COR-L47 (cell line): Measurements from ENCODE around the gene SLC47A2.
"Not testable (repeated sequence)": the region's sequence is repeated elsewhere in the genome, so short reads cannot be mapped to it uniquely, and the experiment has no call there.

Experiments used
- DNase-seq: peaks from one replicate; lab custom pipeline; 2025; lab: John Stamatoyannopoulos, UW

The SLC47A2 gene

GRCh38 chr17:19706791-19707727, 9.3 kb downstream of the SLC47A2 start:
- DNase-seq = no peak

GRCh38 chr17:19705771-19706770, 10.3 kb downstream of the SLC47A2 start:
- no peak for DNase-seq

- DNase-seq = no peak
These were observed 11.2 kb downstream of the SLC47A2 start for GRCh38 chr17:19705201-19705600.

GRCh38 chr17:19703828-19704613, 12.4 kb downstream of the SLC47A2 start:
- no peak for DNase-seq

- no peak for DNase-seq
These were observed 13.1 kb downstream of the SLC47A2 start for GRCh38 chr17:19703106-19703827.

GRCh38 chr17:19702217-19702641, 14.2 kb downstream of the SLC47A2 start:
- DNase-seq = no peak

GRCh38 chr17:19686400-19687090, 29.8 kb downstream of the SLC47A2 start:
- DNase-seq = no peak

- DNase-seq = not testable (repeated sequence)
These were observed 31.3 kb downstream of the SLC47A2 start for GRCh38 chr17:19684909-19685580.

- DNase-seq = no peak
These were observed 33.3 kb downstream of the SLC47A2 start for GRCh38 chr17:19683117-19683516.

GRCh38 chr17:19678581-19679453, 37.6 kb downstream of the SLC47A2 start:
- no peak for DNase-seq

- no peak for DNase-seq
These were observed 38.5 kb downstream of the SLC47A2 start for GRCh38 chr17:19677736-19678379.

- DNase-seq = no peak
These were observed 39.5 kb downstream of the SLC47A2 start for GRCh38 chr17:19676896-19677295.

GRCh38 chr17:19673623-19674022, 42.8 kb downstream of the SLC47A2 start:
- no peak for DNase-seq

- DNase-seq = no peak
These were observed 44.2 kb downstream of the SLC47A2 start for GRCh38 chr17:19672009-19672750.

- DNase-seq = no peak
These were observed 45.0 kb downstream of the SLC47A2 start for GRCh38 chr17:19671433-19671832.

GRCh38 chr17:19670908-19671307, 45.5 kb downstream of the SLC47A2 start:
- no peak for DNase-seq

- DNase-seq = not testable (repeated sequence)
These were observed 46.7 kb downstream of the SLC47A2 start for GRCh38 chr17:19669680-19670079.

GRCh38 chr17:19664821-19665181, 51.6 kb downstream of the SLC47A2 start:
- no peak for DNase-seq
